H1 (cell line): ENCODE results near the gene IL36B.

Experiments used
- CTBP2 ChIP-seq: IDR thresholded peaks from 2 replicates; pipeline ENCODE4 v1.7.0; 2011; ENCODE audit warnings: borderline replicate concordance, mild to moderate bottlenecking, moderate library complexity, mixed read lengths, low read length; ENCODE audit not compliant: insufficient read depth, insufficient read length
- EZH2 ChIP-seq: fragments of 200-600 bp; sonication (generic); IDR thresholded peaks from 2 replicates; pipeline ENCODE4 v1.7.1; 2012; ENCODE audit warnings: low read depth, mild to moderate bottlenecking, moderate library complexity, low read length, inconsistent platforms; ENCODE audit not compliant: severe bottlenecking
- PHF8 ChIP-seq: fragments of 200-600 bp; sonication (generic); conservative IDR thresholded peaks from 2 replicates; pipeline ENCODE4 v1.7.1; 2012; ENCODE audit warnings: low read depth, mild to moderate bottlenecking, inconsistent platforms, low read length, moderate library complexity
- TF ChIP-seq, protein P1 (sequence below), 3 experiments: IDR thresholded peaks; 1 replicate in 2 of 3; 2 replicates in 1 of 3; pipeline versions ENCODE4 v1.5.1 to v1.6.1; 2011; ENCODE audit warnings: low read length in 3 of 3, mild to moderate bottlenecking in 3 of 3, inconsistent platforms in 2 of 3, low read depth in 1 of 3, moderate library complexity in 1 of 3; ENCODE audit not compliant: insufficient read depth in 1 of 3; ENCODE audit errors: control extremely low read depth in 1 of 3

DNA sequence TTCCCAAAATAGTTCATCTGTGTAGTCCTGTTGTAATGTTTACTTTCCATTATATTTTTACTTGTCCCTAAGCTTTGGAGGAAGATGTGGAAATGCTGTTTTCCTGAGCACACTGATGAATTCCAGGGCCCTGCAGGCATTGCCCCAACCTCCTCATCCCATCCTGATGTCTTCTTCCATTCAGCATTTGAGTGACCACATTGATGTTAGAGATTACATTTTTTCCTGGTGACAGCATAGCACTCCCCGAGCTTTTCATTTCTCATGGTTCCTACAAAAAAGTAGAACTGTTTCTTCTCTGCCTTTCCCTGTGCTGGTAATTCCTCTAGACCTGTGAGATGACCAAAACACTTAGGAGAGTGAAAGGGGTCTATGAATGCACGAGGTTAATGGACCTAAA is 42.6 kb downstream of the IL36B start:
- TF ChIP-seq, protein P1, sequence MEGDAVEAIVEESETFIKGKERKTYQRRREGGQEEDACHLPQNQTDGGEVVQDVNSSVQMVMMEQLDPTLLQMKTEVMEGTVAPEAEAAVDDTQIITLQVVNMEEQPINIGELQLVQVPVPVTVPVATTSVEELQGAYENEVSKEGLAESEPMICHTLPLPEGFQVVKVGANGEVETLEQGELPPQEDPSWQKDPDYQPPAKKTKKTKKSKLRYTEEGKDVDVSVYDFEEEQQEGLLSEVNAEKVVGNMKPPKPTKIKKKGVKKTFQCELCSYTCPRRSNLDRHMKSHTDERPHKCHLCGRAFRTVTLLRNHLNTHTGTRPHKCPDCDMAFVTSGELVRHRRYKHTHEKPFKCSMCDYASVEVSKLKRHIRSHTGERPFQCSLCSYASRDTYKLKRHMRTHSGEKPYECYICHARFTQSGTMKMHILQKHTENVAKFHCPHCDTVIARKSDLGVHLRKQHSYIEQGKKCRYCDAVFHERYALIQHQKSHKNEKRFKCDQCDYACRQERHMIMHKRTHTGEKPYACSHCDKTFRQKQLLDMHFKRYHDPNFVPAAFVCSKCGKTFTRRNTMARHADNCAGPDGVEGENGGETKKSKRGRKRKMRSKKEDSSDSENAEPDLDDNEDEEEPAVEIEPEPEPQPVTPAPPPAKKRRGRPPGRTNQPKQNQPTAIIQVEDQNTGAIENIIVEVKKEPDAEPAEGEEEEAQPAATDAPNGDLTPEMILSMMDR (IDR thresholded peaks at IDR 0.05; ENCODE audit: control extremely low read depth in 1 of 3, insufficient read depth in 1 of 3, low read depth in 1 of 3, low read length in 3 of 3) = no peak
- TF ChIP-seq CTBP2 = no peak
- TF ChIP-seq EZH2 = no peak
- TF ChIP-seq PHF8 = no peak
